ENCODE results near the gene BHLHA15. TPM values are rescaled to one million over a fixed set of nuclear protein-coding genes. Genes with fewer than 3 reads are reported as not detected.

Gene BHLHA15
- total and polyA plus RNA-seq, 9 of the 15 experiments (the other 6 are each of a cell fraction or from before 2014, with no cell fraction given), result 0.22 to 2.0 (median 1.1) TPM; not detected in 4

- 40% methylated on average over 17 of the region's 17 CpGs for WGBS (ENCODE audit: insufficient coverage, low coverage, missing lambda C conversion rate)
- DNase-seq (ENCODE audit: extremely low read depth in 1 of 4, low spot score in 3 of 4) (peak; percentile 80 to 83 (median 82)), FAIRE-seq (peak; percentile 98), ATAC-seq (peak; percentile 81)
- no peak overlapping the region for H3K4me2 ChIP-seq (ENCODE audit: insufficient read depth, low read length)
- H3K9me3 ChIP-seq (replicated peaks; ENCODE audit: control insufficient read depth, insufficient read depth, low read depth, low read length), result no peaks in the 10 kb centered on the region
- POLR2A ChIA-PET, result interaction anchor here (0.6 to 5.2 kb wide), 7 partner anchors 9 to 307 kb away, joined by 3 to 37 read pairs (median 3); partner anchors contain the start of gene ASNS
- CTCF ChIA-PET (ENCODE audit: low intra/inter-chr PET ratio), result interaction anchor here (0.6 to 6.7 kb wide), 7 partner anchors 9 to 154 kb away, joined by 3 to 94 read pairs (median 8); partner anchors contain the start of gene LMTK2
- peaks cover 16% of the 10 kb centered on the region; the same call in 2 of the 3 replicates for H3K36me3 ChIP-seq (ENCODE audit: control insufficient read depth, insufficient read depth, low read length)
- H3K9ac ChIP-seq (ENCODE audit: insufficient read depth in 1 of 2, low read depth in 2 of 2, low read length in 2 of 2), result no peak overlapping the region
- no peaks in the 10 kb centered on the region for H3K79me2 ChIP-seq (ENCODE audit: control insufficient read depth, insufficient read depth, low read length)
- no peaks in the 10 kb centered on the region for H3K9me1 ChIP-seq (ENCODE audit: control insufficient read depth, insufficient read depth, low read length)
- H2AFZ ChIP-seq (ENCODE audit: low read depth, low read length), result no peak overlapping the region
- H3K27ac ChIP-seq (ENCODE audit: extremely low read depth, low read depth, low read length), result no peak overlapping the region
- no peak overlapping the region for H3K4me3 ChIP-seq
- BruUV-seq (replicated peaks), result no TSS peak
- in situ Hi-C loops (cut with MboI), result no loop called here
- peaks cover 0 to 12% of the 10 kb centered on the region in 2 experiments; a peak in 1 of 5 replicates for H3K4me1 ChIP-seq (replicated peaks in 1 of 2; ENCODE audit: control insufficient read depth in 2 of 2, insufficient read depth in 2 of 2, low read length in 2 of 2)
- H4K20me1 ChIP-seq (replicated peaks; ENCODE audit: control insufficient read depth, insufficient read depth, low read length), result peaks cover 18% of the 10 kb centered on the region; the same call in 1 of the 2 replicates
- intact Hi-C loops (cut with micrococcal nuclease), result loop anchor here (5.0 kb wide), 1 partner anchor 74 kb away; no protein-coding TSS in a partner anchor
- H3K27me3 ChIP-seq (ENCODE audit: control insufficient read depth in 2 of 2, insufficient read depth in 2 of 2, low read length in 2 of 2), result no peaks in the 10 kb centered on the region
- TF ChIP-seq GTF2B (IDR thresholded peaks at IDR 0.05; ENCODE audit: extremely low read depth, insufficient read length) (no peak), RAD51 (IDR thresholded peaks at IDR 0.05; ENCODE audit: borderline replicate concordance, low read depth) (no peak), RFX5 (IDR thresholded peaks at IDR 0.05; ENCODE audit: low read depth, low read length) (no peak), ZNF561 (CRISPR knock-in tag; conservative IDR thresholded peaks at IDR 0.05) (no peak), ZNF76 (CRISPR knock-in tag; IDR thresholded peaks at IDR 0.05; ENCODE audit: borderline replicate concordance) (no peak), TSC22D4 (tag; IDR thresholded peaks at IDR 0.05) (no peak), ZNF551 (CRISPR knock-in tag; IDR thresholded peaks at IDR 0.05) (no peak), ZBTB7A (IDR thresholded peaks at IDR 0.05; ENCODE audit: borderline replicate concordance, control insufficient read depth, low read depth, low read length) (no peak), JUN (IDR thresholded peaks at IDR 0.05; ENCODE audit: borderline replicate concordance, low read depth, low read length) (peak; percentile 69; the same call in 1 of the 2 replicates), JUN (CRISPR knock-in tag; IDR thresholded peaks at IDR 0.05; ENCODE audit: borderline replicate concordance) (no peak), MCM7 (IDR thresholded peaks at IDR 0.05) (no peak), XRCC4 (IDR thresholded peaks at IDR 0.05; ENCODE audit: extremely low read depth, insufficient read depth, insufficient read length) (no peak), HMGN3 (IDR thresholded peaks at IDR 0.05; ENCODE audit: borderline replicate concordance, extremely low read depth, insufficient read length, low read depth, low read length) (no peak)
Measured at GRCh38 chr7:98168181-98168903, 42.9 kb upstream of the BHLHA15 start.

All from K562 (cell line).